Dendritic cell treated with granulocyte-macrophage colony-stimulating factor and Interleukin-4, amounts not matched to agents 40 ng/mL and 50 ng/mL, for 4 days (primary cell): ENCODE measurements around the gene CCT2.

ENCODE experiments used
- H3K27ac Mint-ChIP-seq: one replicate; pipeline ENCODE4 v1.8.0; 2022; ENCODE audit warnings: mild to moderate bottlenecking, mixed read lengths
- H3K27me3 Mint-ChIP-seq: one replicate; pipeline ENCODE4 v1.8.0; 2022; ENCODE audit warnings: mild to moderate bottlenecking, mixed read lengths
- H3K36me3 Mint-ChIP-seq: one replicate; pipeline ENCODE4 v1.8.0; 2022; ENCODE audit warnings: low read depth, mixed read lengths
- H3K4me1 Mint-ChIP-seq: one replicate; pipeline ENCODE4 v1.8.0; 2022; ENCODE audit warnings: low read depth, mixed read lengths
- H3K4me3 Mint-ChIP-seq: one replicate; pipeline ENCODE4 v1.8.0; 2022; ENCODE audit warnings: mild to moderate bottlenecking, moderate library complexity, mixed read lengths
- H3K9me3 Mint-ChIP-seq: one replicate; pipeline ENCODE4 v1.8.0; 2022; ENCODE audit warnings: mixed read lengths
- intact Hi-C: fragments of 100-400 bp; cut with micrococcal nuclease; formaldehyde crosslinking; loops from one replicate; pipeline ENCODE4 v1.15.0; 2022

CCT2 gene

GRCh38 chr12:69585189-69586062 is at the start of gene CCT2:
Gene CCT2, plus strand, starts transcription at chr12:69585459. Its CDS starts 63 bp downstream, at chr12:69585522.
- Mint-ChIP-seq H3K27ac (peak within 1 kb of the TSS; percentile 97), H3K27me3 (no peaks in the 10 kb centered on the region), H3K4me1 (no peaks in the 10 kb centered on the region), H3K36me3 (peaks cover 47% of the 10 kb centered on the region), H3K4me3 (peak within 1 kb of the TSS; percentile 97), H3K9me3 (no peaks in the 10 kb centered on the region)
- intact Hi-C loops, result loop anchor here (1.0 to 5.0 kb wide), 3 partner anchors 52 to 225 kb away; partner anchors contain the start of gene FRS2

- H3K4me3 Mint-ChIP-seq, result no peak overlapping the region
- H3K27me3 Mint-ChIP-seq, result no peaks in the 10 kb centered on the region
- intact Hi-C loops, result no loop called here
- H3K9me3 Mint-ChIP-seq, result peaks cover 12% of the 10 kb centered on the region
- H3K36me3 Mint-ChIP-seq, result peaks cover 36% of the 10 kb centered on the region
- no peaks in the 10 kb centered on the region for H3K4me1 Mint-ChIP-seq
- no peak overlapping the region for H3K27ac Mint-ChIP-seq
Observed at GRCh38 chr12:69540987-69541386, 44.3 kb upstream of the CCT2 start.

GRCh38 chr12:69544087-69544486 is 41.2 kb upstream of the CCT2 start:
- no peak overlapping the region for H3K27ac Mint-ChIP-seq
- no peak overlapping the region for H3K4me3 Mint-ChIP-seq
- peaks cover 12% of the 10 kb centered on the region for H3K9me3 Mint-ChIP-seq
- peaks cover 19% of the 10 kb centered on the region for H3K36me3 Mint-ChIP-seq
- H3K27me3 Mint-ChIP-seq, result no peaks in the 10 kb centered on the region
- intact Hi-C loops, result no loop called here
- H3K4me1 Mint-ChIP-seq, result no peaks in the 10 kb centered on the region

- Mint-ChIP-seq H3K36me3 (peaks cover 18% of the 10 kb centered on the region), H3K4me3 (no peak overlapping the region)
Observed at GRCh38 chr12:69545081-69545480, 40.2 kb upstream of the CCT2 start.

GRCh38 chr12:69546693-69547438 is 38.4 kb upstream of the CCT2 start:
- Mint-ChIP-seq H3K9me3 (peaks cover 12% of the 10 kb centered on the region), H3K27ac (no peak overlapping the region), H3K36me3 (peaks cover 11% of the 10 kb centered on the region), H3K4me3 (no peak overlapping the region), H3K4me1 (no peaks in the 10 kb centered on the region), H3K27me3 (no peaks in the 10 kb centered on the region)
- intact Hi-C loops, result no loop called here

More at GRCh38 chr12:69545081-69545480, 40.2 kb upstream of the CCT2 start:
- Mint-ChIP-seq H3K9me3 (peaks cover 12% of the 10 kb centered on the region), H3K27me3 (no peaks in the 10 kb centered on the region), H3K4me1 (no peaks in the 10 kb centered on the region), H3K27ac (no peak overlapping the region)
- intact Hi-C loops, result no loop called here

- Mint-ChIP-seq H3K36me3 (peaks cover 4% of the 10 kb centered on the region), H3K27me3 (no peaks in the 10 kb centered on the region), H3K9me3 (peaks cover 4% of the 10 kb centered on the region), H3K27ac (no peak overlapping the region), H3K4me1 (no peaks in the 10 kb centered on the region), H3K4me3 (no peak overlapping the region)
- intact Hi-C loops, result no loop called here
Observed at GRCh38 chr12:69548687-69549086, 36.6 kb upstream of the CCT2 start.

- H3K9me3 Mint-ChIP-seq, result no peaks in the 10 kb centered on the region
- no peak overlapping the region for H3K4me3 Mint-ChIP-seq
- H3K36me3 Mint-ChIP-seq, result no peaks in the 10 kb centered on the region
- H3K27me3 Mint-ChIP-seq, result no peaks in the 10 kb centered on the region
- H3K4me1 Mint-ChIP-seq, result no peaks in the 10 kb centered on the region
- no peak overlapping the region for H3K27ac Mint-ChIP-seq
- intact Hi-C loops, result no loop called here
Observed at GRCh38 chr12:69550569-69551350, 34.5 kb upstream of the CCT2 start.

GRCh38 chr12:69553628-69554248 is 31.5 kb upstream of the CCT2 start:
- Mint-ChIP-seq H3K36me3 (no peaks in the 10 kb centered on the region), H3K9me3 (no peaks in the 10 kb centered on the region), H3K4me3 (no peak overlapping the region), H3K27ac (no peak overlapping the region), H3K27me3 (no peaks in the 10 kb centered on the region), H3K4me1 (no peaks in the 10 kb centered on the region)
- intact Hi-C loops, result no loop called here

GRCh38 chr12:69555461-69555860 is 29.8 kb upstream of the CCT2 start:
- intact Hi-C loops, result no loop called here
- Mint-ChIP-seq H3K27me3 (no peaks in the 10 kb centered on the region), H3K4me3 (no peak overlapping the region), H3K27ac (no peak overlapping the region), H3K9me3 (no peaks in the 10 kb centered on the region), H3K4me1 (no peaks in the 10 kb centered on the region), H3K36me3 (no peaks in the 10 kb centered on the region)

GRCh38 chr12:69556383-69556782 is 28.9 kb upstream of the CCT2 start:
- H3K4me3 Mint-ChIP-seq, result no peak overlapping the region
- no peaks in the 10 kb centered on the region for H3K36me3 Mint-ChIP-seq
- H3K27me3 Mint-ChIP-seq, result no peaks in the 10 kb centered on the region
- intact Hi-C loops, result no loop called here
- H3K4me1 Mint-ChIP-seq, result no peaks in the 10 kb centered on the region
- no peak overlapping the region for H3K27ac Mint-ChIP-seq
- no peaks in the 10 kb centered on the region for H3K9me3 Mint-ChIP-seq

- intact Hi-C loops, result loop anchor here (5.0 to 10.0 kb wide), 2 partner anchors 91 to 148 kb away; partner anchors contain the start of gene FRS2
- H3K9me3 Mint-ChIP-seq, result no peaks in the 10 kb centered on the region
Observed at GRCh38 chr12:69563166-69563762, 22.0 kb upstream of the CCT2 start.

GRCh38 chr12:69566603-69567002 is 18.7 kb upstream of the CCT2 start:
- Mint-ChIP-seq H3K9me3 (no peaks in the 10 kb centered on the region), H3K36me3 (peaks cover 41% of the 10 kb centered on the region), H3K4me1 (no peaks in the 10 kb centered on the region), H3K4me3 (no peak overlapping the region), H3K27me3 (no peaks in the 10 kb centered on the region), H3K27ac (no peak overlapping the region)
- intact Hi-C loops, result loop anchor here (10.0 kb wide), 1 partner anchor 152 kb away; no protein-coding TSS in a partner anchor

More at GRCh38 chr12:69563166-69563762, 22.0 kb upstream of the CCT2 start:
- no peak overlapping the region for H3K27ac Mint-ChIP-seq
- no peaks in the 10 kb centered on the region for H3K27me3 Mint-ChIP-seq
- H3K36me3 Mint-ChIP-seq, result peaks cover 13% of the 10 kb centered on the region
- no peaks in the 10 kb centered on the region for H3K4me1 Mint-ChIP-seq
- H3K4me3 Mint-ChIP-seq, result no peak overlapping the region

GRCh38 chr12:69569236-69569635 is 16.0 kb upstream of the CCT2 start:
- intact Hi-C loops, result loop anchor here (10.0 kb wide), 1 partner anchor 154 kb away; no protein-coding TSS in a partner anchor
- Mint-ChIP-seq H3K9me3 (no peaks in the 10 kb centered on the region), H3K27ac (no peak overlapping the region), H3K4me3 (no peak overlapping the region), H3K27me3 (no peaks in the 10 kb centered on the region), H3K4me1 (no peaks in the 10 kb centered on the region), H3K36me3 (peaks cover 66% of the 10 kb centered on the region)
